ENCODE measurements around the gene SMOC1.

Gene SMOC1

GRCh38 chr14:69982886-69983285, 103.7 kb downstream of the SMOC1 start:
- no peak for DNase-seq (ENCODE audit: low read depth)

- no peak for DNase-seq (ENCODE audit: low read depth)
Measured at GRCh38 chr14:69983317-69983716, 104.1 kb downstream of the SMOC1 start.

GRCh38 chr14:69985463-69985862, 106.2 kb downstream of the SMOC1 start:
- DNase-seq (ENCODE audit: low read depth): no peak

- DNase-seq (ENCODE audit: low read depth): no peak
Measured at GRCh38 chr14:69986336-69986735, 107.1 kb downstream of the SMOC1 start.

GRCh38 chr14:69987406-69988121, 108.3 kb downstream of the SMOC1 start:
- DNase-seq (ENCODE audit: low read depth): no peak

- DNase-seq (ENCODE audit: low read depth): no peak
Measured at GRCh38 chr14:69988979-69989378, 109.8 kb downstream of the SMOC1 start.

- no peak for DNase-seq (ENCODE audit: low read depth)
Measured at GRCh38 chr14:69989622-69990021, 110.4 kb downstream of the SMOC1 start.

- DNase-seq (ENCODE audit: low read depth): no peak
Measured at GRCh38 chr14:69990323-69990722, 111.1 kb downstream of the SMOC1 start.

GRCh38 chr14:69991422-69991821, 112.2 kb downstream of the SMOC1 start:
- DNase-seq (ENCODE audit: low read depth): no peak

- DNase-seq (ENCODE audit: low read depth): no peak
Measured at GRCh38 chr14:69992564-69992963, 113.3 kb downstream of the SMOC1 start.

GRCh38 chr14:69993326-69993725, 114.1 kb downstream of the SMOC1 start:
- DNase-seq (ENCODE audit: low read depth): no peak

GRCh38 chr14:69994002-69994401, 114.8 kb downstream of the SMOC1 start:
- no peak for DNase-seq (ENCODE audit: low read depth)

GRCh38 chr14:69996216-69996615, 117.0 kb downstream of the SMOC1 start:
- no peak for DNase-seq (ENCODE audit: low read depth)

- DNase-seq (ENCODE audit: low read depth): no peak
Measured at GRCh38 chr14:69997849-69998248, 118.6 kb downstream of the SMOC1 start.

GRCh38 chr14:69999261-69999674, 120.1 kb downstream of the SMOC1 start:
- DNase-seq (ENCODE audit: low read depth): no peak

GRCh38 chr14:70000601-70001000, 121.4 kb downstream of the SMOC1 start:
- no peak for DNase-seq (ENCODE audit: low read depth)

- no peak for DNase-seq (ENCODE audit: low read depth)
Measured at GRCh38 chr14:70002589-70003346, 123.6 kb downstream of the SMOC1 start.

- no peak for DNase-seq (ENCODE audit: low read depth)
Measured at GRCh38 chr14:70004791-70005190, 125.6 kb downstream of the SMOC1 start.

GRCh38 chr14:70005281-70005805, 126.1 kb downstream of the SMOC1 start:
- DNase-seq (ENCODE audit: low read depth): no peak

GRCh38 chr14:70006699-70007098, 127.5 kb downstream of the SMOC1 start:
- DNase-seq (ENCODE audit: low read depth): no peak

GRCh38 chr14:70008284-70009262, 129.4 kb downstream of the SMOC1 start:
- no peak for DNase-seq (ENCODE audit: low read depth)

- DNase-seq (ENCODE audit: low read depth): no peak
Measured at GRCh38 chr14:70009961-70010360, 130.7 kb downstream of the SMOC1 start.

All from activated gamma-delta T cell treated with anti-CD3 and anti-CD28 coated beads, Interleukin-2, amount 50 U/mL, for 16 hours (primary cell).